ENCODE data around the gene TNKS1BP1. TPM values are rescaled to one million over a fixed set of nuclear protein-coding genes. Genes with fewer than 3 reads are reported as not detected.

The TNKS1BP1 gene
- total and polyA plus RNA-seq, 9 of the 15 experiments (the other 6 are each of a cell fraction or from before 2014, with no cell fraction given), result 1.1 to 47.2 (median 10.9) TPM

- Histone ChIP-seq H3K9me3 (replicated peaks; ENCODE audit: control insufficient read depth, insufficient read depth, low read depth, low read length) (no peaks in the 10 kb centered on the region), H2AFZ (ENCODE audit: low read depth, low read length) (no peak overlapping the region), H4K20me1 (replicated peaks; ENCODE audit: control insufficient read depth, insufficient read depth, low read length) (no peaks in the 10 kb centered on the region), H3K27me3 (ENCODE audit: control insufficient read depth in 2 of 2, insufficient read depth in 2 of 2, low read length in 2 of 2) (no peaks in the 10 kb centered on the region; a peak in 2 of 5 replicates), H3K79me2 (ENCODE audit: control insufficient read depth, insufficient read depth, low read length) (no peaks in the 10 kb centered on the region), H3K4me3 (no peak overlapping the region), H3K9me1 (ENCODE audit: control insufficient read depth, insufficient read depth, low read length) (no peaks in the 10 kb centered on the region), H3K27ac (ENCODE audit: extremely low read depth, low read depth, low read length) (no peak overlapping the region), H3K4me2 (ENCODE audit: insufficient read depth, low read length) (no peak overlapping the region), H3K9ac (ENCODE audit: insufficient read depth in 1 of 2, low read depth in 2 of 2, low read length in 2 of 2) (0 out of 4 replicates have a peak overlapping the region, but pooled peaks of 1 of the 2 experiments have one; percentile 56), H3K36me3 (ENCODE audit: control insufficient read depth, insufficient read depth, low read length) (no peaks in the 10 kb centered on the region), H3K4me1 (replicated peaks in 1 of 2; ENCODE audit: control insufficient read depth in 2 of 2, insufficient read depth in 2 of 2, low read length in 2 of 2) (peaks cover 3 to 10% of the 10 kb centered on the region in 2 experiments; a peak in 4 of 5 replicates)
- ChIA-PET CTCF (ENCODE audit: low intra/inter-chr PET ratio) (no interaction called here), POLR2A (interaction anchor here (0.7 to 1.1 kb wide), 3 partner anchors 12 to 371 kb away, joined by 3 to 5 read pairs (median 3); partner anchors contain the start of gene MED19)
- FAIRE-seq (no peak), DNase-seq (ENCODE audit: extremely low read depth in 1 of 4, low spot score in 3 of 4) (no peak), ATAC-seq (no peak)
- in situ Hi-C loops (cut with MboI), result loop anchor here (5.0 to 10.0 kb wide), 3 partner anchors 183 to 1173 kb away; no protein-coding TSS in a partner anchor
- WGBS (ENCODE audit: insufficient coverage, low coverage, missing lambda C conversion rate), result 14% methylated on average over 6 of the region's 6 CpGs
- TF ChIP-seq ZFP36 (IDR thresholded peaks at IDR 0.05; ENCODE audit: low read depth, low read length, partially characterized antibody) (peak; percentile 18), HES1 (IDR thresholded peaks at IDR 0.05; ENCODE audit: low read depth) (no peak), THRB (CRISPR knock-in tag; conservative IDR thresholded peaks at IDR 0.05) (no peak), RREB1 (CRISPR knock-in tag; IDR thresholded peaks at IDR 0.05) (no peak)
- BruUV-seq (replicated peaks), result no TSS peak
- intact Hi-C loops (cut with micrococcal nuclease), result loop anchor here (5.0 to 10.0 kb wide), 3 partner anchors 209 to 453 kb away; no protein-coding TSS in a partner anchor
Observed at GRCh38 chr11:57341250-57341808, 16.6 kb upstream of the TNKS1BP1 start.

Measured in K562 (cell line).